NCI-H1092 (cell line): ENCODE data around the gene SOHLH1.

ENCODE experiments used
- DNase-seq: peaks from one replicate; lab custom pipeline; 2025; lab: John Stamatoyannopoulos, UW

The SOHLH1 gene

GRCh38 chr9:135703726-135704125, 4.4 kb upstream of the SOHLH1 start:
- DNase-seq: no peak

- DNase-seq: no peak
Measured at GRCh38 chr9:135701959-135702721, 2.9 kb upstream of the SOHLH1 start, which contains the start of gene KCNT1. KCNT1 (plus strand) TSS chr9:135702185; CDS start chr9:135702259, 74 bp downstream.

- DNase-seq: no peak
Measured at GRCh38 chr9:135701067-135701958, 2.0 kb upstream of the SOHLH1 start.

GRCh38 chr9:135700525-135700924, 1.2 kb upstream of the SOHLH1 start:
- no peak for DNase-seq

- DNase-seq: no peak
Measured at GRCh38 chr9:135698767-135699166, 514 bp downstream of the SOHLH1 start.

DNA sequence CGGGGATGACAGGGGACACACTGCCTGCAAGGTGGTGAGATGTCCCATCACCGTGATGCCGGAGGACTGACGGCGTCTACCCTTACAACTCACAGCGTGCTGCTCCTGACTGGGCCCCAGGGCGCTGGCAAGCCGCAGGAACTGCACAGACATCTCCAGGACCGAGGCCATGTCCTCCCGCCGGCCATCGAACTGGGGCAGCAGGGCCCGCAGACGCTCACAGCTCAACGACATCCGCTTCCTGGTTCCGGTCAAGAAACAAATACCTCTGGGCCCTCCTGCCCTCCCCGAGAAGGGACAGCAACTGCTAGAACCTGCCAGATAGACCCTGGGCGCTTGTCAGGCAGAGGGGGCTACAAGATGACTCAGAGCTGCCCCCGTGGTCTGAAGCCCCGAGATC, 1.0 kb downstream of the SOHLH1 start:
- DNase-seq: no peak

DNA sequence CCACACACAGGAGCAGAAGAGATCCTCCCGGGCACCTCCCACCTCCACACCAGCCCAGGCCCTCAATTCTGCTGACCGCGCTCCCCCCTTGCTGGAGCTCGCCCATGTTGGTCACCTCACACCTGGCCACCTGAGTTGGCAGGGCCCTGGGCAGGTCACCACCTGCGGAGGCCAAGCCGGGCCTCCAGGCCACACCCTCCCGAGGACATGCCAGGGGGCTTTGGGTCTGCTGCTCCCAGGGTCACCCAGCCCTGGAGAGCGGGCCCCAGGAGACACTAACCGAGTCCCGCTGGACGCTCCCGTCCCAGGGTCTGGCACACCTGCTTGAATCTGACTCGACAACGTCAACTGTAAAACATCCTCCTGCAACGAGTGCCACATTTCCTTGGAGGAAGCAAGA, 2.1 kb downstream of the SOHLH1 start:
- DNase-seq: no peak

- no peak for DNase-seq
Measured at GRCh38 chr9:135696446-135696845, 2.8 kb downstream of the SOHLH1 start.

DNA sequence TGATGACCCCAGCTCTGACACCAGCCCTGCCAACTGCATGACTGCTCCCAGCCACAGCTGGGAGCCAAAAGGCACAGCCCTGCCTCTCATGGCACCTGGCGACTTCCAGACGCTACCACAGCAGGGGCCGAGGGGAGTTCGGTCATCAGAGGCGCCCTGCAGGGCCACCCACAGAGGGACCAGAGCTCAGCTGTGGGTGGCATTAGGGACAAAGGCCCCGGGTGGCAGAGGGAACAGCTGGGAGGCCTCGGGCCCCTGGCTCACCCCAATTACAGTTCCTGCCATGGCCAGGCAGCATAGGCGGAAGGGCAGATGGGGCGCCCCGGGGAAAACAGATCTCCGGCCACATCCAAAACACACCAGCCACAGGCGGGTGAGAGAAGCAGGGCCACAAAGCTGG, 3.6 kb downstream of the SOHLH1 start:
- DNase-seq: no peak

DNA sequence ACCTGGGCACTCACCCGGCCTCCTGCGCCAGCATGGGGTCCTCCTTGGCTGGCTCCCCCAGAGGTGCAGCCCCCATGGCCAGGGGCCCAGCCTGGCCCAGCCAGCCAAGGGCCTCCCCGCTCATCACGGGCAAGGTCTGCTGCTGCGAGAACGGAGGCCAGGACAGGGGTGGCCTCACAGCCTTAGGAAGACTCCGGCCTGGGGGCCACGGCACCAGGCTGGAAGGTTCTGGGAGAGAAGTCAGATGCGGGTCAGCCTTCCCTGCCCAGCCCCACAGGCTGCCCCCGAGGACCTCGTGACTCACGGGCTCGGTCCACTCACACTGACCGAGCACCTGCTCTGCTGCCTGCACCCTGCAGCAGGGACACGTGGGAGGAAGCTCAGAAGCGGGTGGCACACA, 4.2 kb downstream of the SOHLH1 start:
- DNase-seq: no peak

- no peak for DNase-seq
Measured at GRCh38 chr9:135694414-135694813, 4.9 kb downstream of the SOHLH1 start.

- no peak for DNase-seq
Measured at GRCh38 chr9:135693771-135694170, 5.5 kb downstream of the SOHLH1 start.

- no peak for DNase-seq
Measured at GRCh38 chr9:135693265-135693664, 6.0 kb downstream of the SOHLH1 start.

- no peak for DNase-seq
Measured at GRCh38 chr9:135692410-135692809, 6.9 kb downstream of the SOHLH1 start.

DNA sequence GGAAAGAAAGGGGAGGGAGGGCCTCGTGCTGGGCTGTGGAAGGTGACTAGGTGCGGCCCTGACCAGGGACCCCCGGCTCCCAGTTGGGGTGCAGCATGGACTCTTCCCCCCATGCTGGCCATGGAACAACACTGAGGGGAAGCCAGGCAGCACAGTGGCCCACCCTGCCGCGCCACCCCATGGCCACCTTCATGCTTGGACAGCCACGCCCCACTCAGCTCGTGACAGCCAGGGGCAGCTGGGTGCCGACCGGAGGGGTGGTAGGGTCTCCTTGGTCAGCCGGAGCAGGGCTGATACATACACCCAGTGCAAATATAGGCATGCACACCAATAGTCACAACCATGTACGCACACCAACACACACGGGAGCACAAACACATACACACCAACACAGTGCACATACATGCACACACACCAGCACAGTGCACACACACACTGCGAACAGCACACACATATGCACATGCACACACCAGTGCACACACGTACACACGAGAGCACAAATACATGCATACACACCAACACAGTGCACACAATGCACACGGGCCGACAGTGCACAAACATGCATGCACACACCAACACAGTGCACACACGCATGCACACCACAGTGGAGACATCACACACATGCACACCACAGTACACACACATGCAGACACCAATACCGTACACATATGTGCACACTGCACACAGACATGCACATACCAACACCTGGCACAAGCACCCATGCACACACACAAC, 8.3 kb downstream of the SOHLH1 start:
- no peak for DNase-seq

GRCh38 chr9:135689011-135689410, 10.3 kb downstream of the SOHLH1 start:
- DNase-seq: no peak

GRCh38 chr9:135687216-135687615, 12.1 kb downstream of the SOHLH1 start:
- DNase-seq: no peak

GRCh38 chr9:135684691-135685090, 14.6 kb downstream of the SOHLH1 start:
- no peak for DNase-seq

DNA sequence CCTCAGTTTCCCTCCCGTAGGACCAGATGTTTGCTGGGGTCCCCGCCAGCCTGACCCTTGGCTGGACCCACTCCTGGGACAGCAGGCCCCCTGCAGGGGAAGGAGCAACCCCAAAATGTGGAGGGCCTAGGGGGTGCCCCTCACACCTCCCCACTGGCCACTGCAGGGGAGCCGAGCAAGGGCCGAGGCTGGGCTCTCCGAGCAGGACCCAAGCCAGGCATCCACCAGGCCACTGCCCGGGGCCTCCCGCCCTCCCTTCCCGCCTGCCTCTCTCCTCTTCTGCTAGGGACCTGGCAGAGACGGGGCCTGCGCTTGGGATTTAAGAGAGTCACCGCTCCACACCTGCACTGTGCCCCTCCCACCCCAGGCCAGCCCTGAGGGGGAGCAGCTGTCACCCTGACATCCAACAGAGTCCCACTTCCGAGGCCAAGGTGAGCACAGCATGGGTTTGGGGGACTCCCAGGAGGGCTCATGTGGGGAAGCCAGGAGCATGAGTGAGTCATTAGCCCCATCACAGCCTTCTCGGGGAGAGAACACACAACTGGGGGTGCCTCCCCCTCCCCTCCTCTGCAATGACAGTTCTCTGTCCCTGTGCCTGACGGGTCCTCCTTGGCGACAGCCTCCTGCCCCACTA, 15.8 kb downstream of the SOHLH1 start:
- DNase-seq: no peak

DNA sequence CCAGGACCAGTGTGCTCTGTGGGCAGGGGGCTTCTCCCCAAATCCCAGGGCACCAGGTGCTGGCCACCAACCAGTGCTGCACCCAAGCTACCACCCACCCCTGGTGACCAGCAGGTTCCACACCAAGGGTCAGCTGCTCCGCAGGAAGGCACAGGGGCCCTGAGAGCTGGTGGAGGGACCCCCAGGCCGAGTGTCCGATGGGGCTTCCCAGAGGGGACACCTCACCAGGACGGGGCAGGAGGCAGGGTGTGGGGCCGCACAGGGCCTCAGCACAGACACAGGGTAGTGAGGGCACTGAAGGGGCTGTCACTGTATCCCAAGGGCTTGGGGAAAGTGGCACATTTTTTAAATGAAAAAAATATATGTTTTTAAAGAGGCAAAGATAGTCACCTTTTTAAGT, 18.1 kb downstream of the SOHLH1 start:
- DNase-seq: no peak

DNA sequence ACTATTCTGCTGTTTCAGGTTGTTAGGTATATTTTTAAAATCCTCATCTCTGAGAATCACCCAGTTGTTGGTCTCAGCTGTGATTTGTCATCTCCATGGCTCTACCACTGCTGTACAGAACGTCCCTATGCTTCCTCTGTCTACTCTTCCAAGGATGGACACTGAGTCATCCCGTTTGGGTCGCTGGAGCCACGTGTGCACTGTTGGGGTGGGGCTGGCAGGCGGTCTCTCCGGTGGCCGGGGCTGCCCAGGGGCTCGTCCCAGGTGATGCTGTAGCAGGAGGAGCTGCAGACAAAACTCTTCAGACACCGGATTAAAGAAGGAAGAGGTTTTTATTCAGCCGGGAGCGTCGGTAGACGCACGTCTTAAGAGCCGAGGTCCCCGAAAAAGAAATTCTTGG, 19.2 kb downstream of the SOHLH1 start:
- no peak for DNase-seq
